Kidney epithelial cell (primary cell): ENCODE results near the gene MRPL49. TPM values are rescaled to one million over a fixed set of nuclear protein-coding genes. Genes with fewer than 3 reads are reported as not detected.

Source experiments
- DNase-seq: peaks from one replicate; pipeline ENCODE4 v3.0.0-alpha.2; 2010; ENCODE audit warnings: low read depth
- H3K27me3 ChIP-seq: 2 replicates; pipeline ENCODE4 v1.6.0; 2011; ENCODE audit warnings: low read length; ENCODE audit not compliant: control insufficient read depth, insufficient read depth
- H3K36me3 ChIP-seq: 2 replicates; pipeline ENCODE4 v1.5.1; 2011; ENCODE audit warnings: low read length; ENCODE audit not compliant: control insufficient read depth, insufficient read depth
- H3K4me3 ChIP-seq: 2 replicates; pipeline ENCODE4 v1.5.1; 2011; ENCODE audit warnings: low read depth, mild to moderate bottlenecking, control low read depth, low read length
- CTCF ChIP-seq: IDR thresholded peaks from 2 replicates; pipeline ENCODE4 v1.5.1; 2011; ENCODE audit warnings: mild to moderate bottlenecking, moderate library complexity, low read length, control low read depth, inconsistent platforms; ENCODE audit not compliant: insufficient read depth, poor library complexity, severe bottlenecking
- total RNA-seq: library from RNA; depleted of rRNA; stranded (reverse); fragments of >200 nt; gene quantifications from 2 replicates; pipeline ENCODE4 v1.2.3, GENCODE V29; 2015

MRPL49 gene
- total RNA-seq, 1 donor from 2014 or later, result 67.6 TPM

GRCh38 chr11:65119670-65119995, 2.5 kb upstream of the MRPL49 start:
- Histone ChIP-seq H3K27me3 (no peaks in the 10 kb centered on the region), H3K4me3 (no peak overlapping the region), H3K36me3 (peaks cover 11% of the 10 kb centered on the region)
- no peak for TF ChIP-seq CTCF
- DNase-seq, result no peak

GRCh38 chr11:65120831-65121230, 1.3 kb upstream of the MRPL49 start:
- TF ChIP-seq CTCF, result no peak
- H3K4me3 ChIP-seq, result peak overlapping the region; percentile 99
- peaks cover 7% of the 10 kb centered on the region for H3K36me3 ChIP-seq
- DNase-seq, result no peak
- H3K27me3 ChIP-seq, result no peaks in the 10 kb centered on the region

- H3K27me3 ChIP-seq, result no peaks in the 10 kb centered on the region
- TF ChIP-seq CTCF, result no peak
- H3K4me3 ChIP-seq, result peak overlapping the region; percentile 99
- peaks cover 7% of the 10 kb centered on the region for H3K36me3 ChIP-seq
- no peak for DNase-seq
Observed at GRCh38 chr11:65121447-65121864, 665 bp upstream of the MRPL49 start.

- no peak overlapping the region for H3K4me3 ChIP-seq
- peaks cover 10% of the 10 kb centered on the region for H3K36me3 ChIP-seq
- no peak for DNase-seq
- TF ChIP-seq CTCF, result no peak
- H3K27me3 ChIP-seq, result no peaks in the 10 kb centered on the region
Observed at GRCh38 chr11:65124480-65125196, 2.5 kb downstream of the MRPL49 start.

GRCh38 chr11:65125197-65126056, 3.3 kb downstream of the MRPL49 start:
- H3K36me3 ChIP-seq, result peaks cover 9% of the 10 kb centered on the region
- no peaks in the 10 kb centered on the region for H3K27me3 ChIP-seq
- no peak overlapping the region for H3K4me3 ChIP-seq
- no peak for DNase-seq
- no peak for TF ChIP-seq CTCF
